GM19372 (cell line): ENCODE measurements around the gene FIZ1.
"Not testable (repeated sequence)": the region's sequence is repeated elsewhere in the genome, so short reads cannot be mapped to it uniquely, and the experiment has no call there.

Experiments
- ATAC-seq: cut with Tn5 transposase; IDR thresholded peaks from one replicate; pipeline ENCODE4 v1.9.1; 2021; ENCODE audit warnings: mild to moderate bottlenecking, low read depth, moderate library complexity; ENCODE audit not compliant: unreplicated experiment

The FIZ1 gene

DNA sequence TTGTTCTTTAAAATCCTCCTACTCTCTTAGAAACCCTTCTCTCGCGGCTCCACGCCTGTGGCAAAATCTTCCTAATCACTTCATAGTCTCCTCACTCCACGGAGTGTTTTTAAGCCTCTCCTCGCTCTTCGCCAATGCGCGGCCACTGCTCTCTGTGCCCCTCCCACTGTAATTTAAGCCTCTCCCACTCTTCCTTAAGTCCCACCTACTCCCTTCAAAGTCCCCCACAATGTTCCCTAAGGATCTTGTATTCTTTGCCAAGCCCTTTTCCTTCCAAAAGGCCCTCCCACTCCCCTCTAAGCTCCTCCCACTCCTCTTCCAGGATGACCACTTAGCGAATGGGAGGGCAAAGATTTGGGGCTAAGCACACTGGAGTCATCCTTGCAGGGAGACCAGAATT, 1.3 kb downstream of the FIZ1 start:
- no peak for ATAC-seq

DNA sequence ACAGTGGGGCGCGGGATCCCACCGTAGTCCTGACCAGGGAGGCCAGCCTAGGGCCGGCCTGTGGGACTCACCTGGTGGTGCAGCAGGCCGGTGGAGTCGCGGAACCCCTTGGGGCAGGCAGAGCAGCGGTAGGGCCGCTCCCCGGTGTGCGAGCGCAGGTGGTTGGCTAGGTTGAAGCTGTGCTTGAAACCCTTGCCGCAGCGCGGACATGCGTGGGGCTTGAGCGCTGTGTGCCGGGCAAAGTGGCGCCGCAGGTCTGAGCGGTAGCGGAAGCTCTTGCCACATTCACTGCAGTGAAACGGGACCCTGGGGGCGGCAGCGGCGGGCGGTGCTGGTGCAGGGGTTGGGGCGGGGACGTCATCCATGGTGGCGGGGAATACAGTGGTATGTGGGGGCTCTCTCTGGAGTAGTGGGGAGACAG, 1.8 kb downstream of the FIZ1 start:
- ATAC-seq: no peak

DNA sequence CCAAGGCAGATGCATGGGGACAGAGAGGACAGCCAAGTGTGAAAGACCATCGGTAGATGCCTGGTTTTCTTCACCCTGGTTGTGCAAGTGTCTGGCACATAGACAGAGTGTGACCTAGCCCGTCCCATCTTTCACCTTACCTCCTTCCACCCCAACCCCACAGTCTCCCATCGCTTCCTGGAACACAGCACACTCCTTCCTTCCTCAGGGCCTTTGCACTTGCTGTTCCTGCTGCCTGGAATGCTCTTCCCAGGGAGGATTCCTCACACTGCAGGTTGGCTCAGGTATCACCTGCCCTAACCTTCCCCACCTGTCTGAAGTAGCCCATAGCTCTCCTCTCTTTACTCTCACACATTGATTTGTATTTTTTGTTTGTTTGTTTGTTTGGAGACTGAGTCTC, 3.0 kb downstream of the FIZ1 start:
- ATAC-seq: no peak

DNA sequence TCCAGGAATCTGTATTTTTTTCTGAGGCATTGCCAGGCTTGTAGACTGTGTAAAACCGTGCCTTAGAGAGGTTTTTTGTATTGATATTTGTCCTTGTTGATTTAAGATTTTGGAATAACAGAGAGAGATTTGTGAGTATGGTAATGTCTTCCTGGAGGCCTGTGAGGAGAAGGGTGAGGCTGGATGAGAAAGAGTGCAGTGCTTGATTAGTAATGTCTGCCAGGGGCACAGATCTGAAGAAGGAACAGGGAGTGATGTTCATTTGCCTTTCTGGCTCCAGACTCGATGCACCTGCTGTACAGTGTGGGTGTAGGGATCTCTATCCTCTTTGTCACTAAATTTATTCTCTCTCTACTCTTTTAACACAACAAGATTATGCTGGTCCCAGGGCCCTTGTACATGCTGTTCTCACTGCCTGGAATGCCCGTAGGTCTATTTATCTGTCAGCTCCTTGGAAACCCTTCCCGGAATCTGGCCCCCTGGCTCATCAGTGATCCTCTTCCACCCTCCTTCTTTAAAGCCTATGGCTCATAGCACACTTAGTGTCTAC, 4.2 kb downstream of the FIZ1 start:
- no peak for ATAC-seq

DNA sequence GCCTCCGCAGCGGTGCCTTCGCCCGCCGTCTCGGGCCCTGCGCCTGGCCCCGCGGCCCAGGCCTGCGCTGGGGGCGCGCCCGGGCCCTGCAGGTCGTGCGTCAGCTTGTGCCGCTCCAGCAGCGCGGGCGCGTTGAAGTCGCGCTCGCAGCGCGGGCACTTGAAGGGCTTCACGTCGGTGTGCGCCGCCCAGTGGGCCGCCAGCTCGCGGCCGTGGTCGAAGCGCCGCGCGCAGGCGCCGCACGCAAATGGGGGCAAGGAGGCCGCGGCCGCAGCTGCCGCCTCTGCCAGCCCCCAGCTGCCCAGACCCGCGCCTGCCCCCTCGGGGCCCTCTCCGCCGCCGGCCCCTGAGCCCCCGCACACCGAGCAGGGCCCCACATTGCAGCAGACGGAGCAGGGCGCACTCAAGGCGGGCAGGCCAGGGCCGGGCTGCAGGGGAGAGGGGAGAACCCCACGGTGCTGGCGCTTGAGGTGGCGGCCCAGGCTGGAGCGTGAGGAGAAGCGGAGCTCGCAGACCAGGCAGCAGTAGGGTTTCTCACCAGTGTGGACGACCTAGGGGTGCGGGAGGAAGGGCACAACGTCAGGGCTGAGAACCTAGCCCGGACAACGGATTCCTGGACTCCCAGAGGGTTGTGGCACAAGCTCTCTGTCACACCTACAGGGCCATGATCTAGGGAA, 6.1 kb downstream of the FIZ1 start:
- no peak for ATAC-seq

DNA sequence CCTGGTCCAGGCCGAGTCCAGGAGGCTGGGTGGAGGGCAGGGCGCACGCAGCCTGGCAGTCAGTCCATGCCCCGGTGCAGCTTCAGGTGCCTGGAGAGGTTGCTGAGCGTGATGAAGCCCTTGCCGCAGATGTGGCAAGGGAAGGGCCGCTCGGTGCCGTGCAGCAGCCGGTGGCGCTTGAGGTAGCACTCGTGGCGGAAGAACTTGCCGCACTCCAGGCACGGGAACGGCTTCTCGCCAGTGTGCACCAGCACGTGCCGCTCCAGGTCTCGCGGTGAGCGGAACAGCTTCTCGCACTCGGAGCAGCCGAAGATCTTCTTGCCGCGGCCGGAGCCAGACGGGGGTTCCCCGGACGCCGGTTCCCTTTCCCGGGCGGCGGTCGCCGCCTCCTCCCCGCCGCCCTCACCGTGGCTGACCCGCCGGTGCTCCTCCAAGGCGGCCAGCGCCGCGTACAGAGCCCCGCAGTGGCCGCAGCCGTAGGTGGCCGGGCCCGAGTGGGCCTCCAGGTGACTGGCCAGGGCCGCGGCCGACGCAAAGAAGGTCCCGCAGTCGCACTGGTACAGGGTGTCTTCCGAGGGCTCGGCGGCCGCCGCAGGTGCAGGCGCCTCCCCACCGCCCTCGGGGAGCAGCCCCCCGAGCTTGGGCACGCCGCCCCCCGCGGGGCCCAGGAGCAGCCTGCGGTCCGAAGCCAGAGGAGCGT, 6.8 kb downstream of the FIZ1 start:
- no peak for ATAC-seq

DNA sequence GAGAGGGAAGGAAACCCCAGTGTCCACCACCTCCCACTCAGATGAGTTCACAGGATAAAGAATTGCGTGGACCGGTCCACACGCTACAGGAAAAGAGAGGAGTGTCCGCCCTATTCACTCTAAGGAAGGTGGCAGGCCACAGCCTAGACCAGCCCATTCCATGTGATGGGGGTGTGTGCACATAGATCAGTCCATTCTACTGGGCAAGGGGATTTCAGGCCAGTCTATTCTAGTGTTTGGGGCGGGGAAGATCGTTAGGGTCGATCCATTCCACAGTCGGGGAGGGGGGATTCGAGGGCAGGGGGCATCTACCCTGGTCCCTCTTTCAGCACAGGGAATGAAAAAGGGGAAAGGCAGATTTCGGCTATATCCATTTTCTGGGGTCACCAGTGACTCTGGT, 7.8 kb downstream of the FIZ1 start:
- no peak for ATAC-seq

DNA sequence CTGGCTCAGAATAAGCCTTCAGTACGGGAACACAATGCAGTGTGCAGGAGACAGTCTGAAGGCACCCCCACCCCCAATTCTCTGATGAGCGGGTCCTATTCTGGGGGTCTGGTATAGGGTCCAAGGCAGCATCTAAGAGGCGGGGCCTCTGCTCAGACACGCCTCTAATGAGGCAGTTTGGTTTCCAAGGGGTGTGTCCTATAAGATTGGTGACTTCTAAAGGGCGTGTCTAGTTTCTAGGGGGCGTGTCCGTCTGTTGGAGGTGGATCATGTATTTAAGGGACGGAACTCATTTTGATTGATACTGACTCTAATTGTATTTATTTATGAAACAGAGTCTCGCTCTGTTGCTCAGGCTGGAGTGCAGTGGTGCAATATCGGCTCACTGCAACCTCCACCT, 8.7 kb downstream of the FIZ1 start:
- no peak for ATAC-seq

DNA sequence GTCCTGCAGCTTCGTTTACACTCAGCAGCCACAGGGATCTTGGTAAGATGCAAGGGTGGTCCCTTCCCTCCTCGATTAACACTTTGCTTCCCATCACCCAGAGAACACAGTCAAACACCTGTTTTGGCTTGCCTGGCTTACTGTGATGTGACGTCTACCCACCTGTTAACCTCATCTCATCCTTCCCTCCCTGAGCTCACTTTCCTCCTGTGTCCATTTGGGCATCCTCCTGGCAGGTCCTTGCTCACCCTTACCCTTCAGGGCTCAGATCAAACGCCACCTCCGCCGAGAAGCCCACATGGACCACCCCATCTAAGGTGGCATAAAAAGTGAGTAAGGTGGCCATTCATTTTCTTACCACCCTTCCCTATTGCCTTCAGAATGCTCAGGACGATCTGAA, 9.2 kb downstream of the FIZ1 start:
- ATAC-seq: no peak

DNA sequence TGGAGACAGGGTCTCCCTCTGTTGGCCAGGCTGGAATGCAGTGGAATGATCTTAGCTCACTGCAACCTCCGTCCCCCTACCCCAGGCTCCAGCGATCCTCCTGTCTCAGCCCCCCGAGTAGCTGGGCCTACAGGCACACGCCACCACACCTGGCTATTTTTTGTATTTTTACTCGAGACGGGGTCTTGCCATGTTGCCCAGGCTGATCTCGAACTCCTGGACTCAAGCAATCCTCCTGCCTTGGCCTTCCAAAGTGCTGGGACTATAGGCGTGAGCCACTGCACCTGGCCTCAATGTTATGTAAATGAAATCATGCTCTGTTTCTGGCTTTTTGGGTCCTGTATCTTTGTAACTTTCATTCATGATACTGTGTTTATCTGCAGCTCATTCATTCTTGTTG, 10.6 kb downstream of the FIZ1 start:
- ATAC-seq: no peak

DNA sequence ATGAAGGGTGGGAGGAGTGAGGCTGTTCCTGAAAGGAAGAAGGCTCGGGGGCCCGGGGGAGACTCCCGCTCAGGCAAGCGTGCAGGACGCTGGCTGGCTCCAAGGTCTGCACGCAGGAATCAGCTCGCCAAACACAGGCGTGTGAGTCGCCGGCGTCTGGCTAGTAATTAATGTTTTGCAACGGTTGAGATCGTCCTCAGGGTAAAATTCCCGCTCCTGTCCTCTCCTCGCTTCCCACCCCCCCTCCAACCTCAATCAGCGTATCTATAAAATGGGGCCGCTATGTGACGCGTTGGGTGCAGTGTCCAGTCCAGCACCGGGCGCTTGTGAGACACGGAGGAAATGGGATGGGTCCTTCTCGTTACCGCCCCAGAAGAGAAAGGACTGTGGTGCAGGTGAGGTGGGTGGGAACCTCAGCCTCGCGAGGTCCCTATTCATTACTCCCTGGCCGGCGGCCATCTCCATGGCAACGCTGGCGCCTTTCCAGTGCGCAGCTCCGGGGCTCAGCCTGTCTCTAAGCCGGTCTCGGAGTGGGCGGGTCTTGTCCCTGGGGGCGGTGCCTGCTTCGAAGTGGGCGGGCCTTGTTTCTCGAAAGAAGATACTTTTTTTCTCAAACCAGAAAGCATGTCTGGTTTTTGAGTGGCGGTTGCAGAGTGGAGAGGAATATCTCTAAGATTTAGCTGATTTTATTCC, 12.2 kb downstream of the FIZ1 start:
- peak; percentile 96 for ATAC-seq

DNA sequence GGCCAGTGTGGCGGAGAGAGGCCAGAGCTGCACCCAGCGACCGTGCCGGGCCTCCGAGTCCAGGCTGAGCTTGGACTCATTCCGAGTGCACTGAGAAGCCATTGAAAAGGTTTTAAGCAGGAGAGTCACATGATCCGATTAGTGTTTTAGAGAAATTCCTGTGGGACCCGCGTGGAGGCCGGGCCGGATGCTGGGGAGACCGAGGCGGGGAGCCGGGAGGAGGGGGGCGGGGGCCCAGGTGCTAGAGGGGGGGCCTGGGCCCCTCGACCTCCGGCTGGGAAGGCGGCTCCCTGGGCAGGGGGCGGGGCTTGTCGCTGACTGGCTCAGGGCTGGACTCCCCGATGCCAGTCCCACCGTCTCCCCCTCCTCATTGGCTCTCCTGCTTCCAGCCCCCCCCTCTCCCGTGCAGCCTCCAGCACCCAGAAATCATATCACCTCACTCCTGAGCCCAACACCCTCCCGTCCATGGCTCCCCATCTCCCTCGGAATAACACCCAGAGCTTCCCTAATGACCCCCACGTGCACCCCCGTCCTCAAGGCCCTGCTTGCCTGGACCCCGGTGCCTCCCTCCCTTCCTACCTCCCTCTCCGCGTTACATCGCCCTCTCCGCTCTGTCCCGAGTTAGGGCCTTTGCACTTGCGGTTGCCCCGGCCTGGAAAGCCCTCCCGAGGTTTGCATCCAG, 13.5 kb downstream of the FIZ1 start:
- ATAC-seq: no peak

DNA sequence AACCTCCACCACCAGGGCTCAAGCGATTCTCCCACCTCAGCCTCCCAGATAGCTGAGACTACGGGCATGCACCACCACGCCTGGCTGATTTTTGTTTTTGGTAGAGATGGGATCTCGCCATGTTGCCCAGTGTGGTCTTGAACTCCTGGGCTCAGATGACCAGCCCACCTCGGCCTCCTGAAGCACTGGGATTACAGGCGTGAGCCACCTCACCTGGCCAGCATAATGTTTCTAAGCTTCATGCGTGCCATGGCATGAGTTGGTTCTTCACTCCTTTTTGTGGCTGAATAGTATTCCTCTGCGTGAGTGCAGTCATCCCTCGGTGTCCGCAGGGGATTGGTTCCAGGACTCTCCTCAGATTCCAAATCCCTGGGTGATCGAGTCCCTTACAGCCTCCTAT, 14.4 kb downstream of the FIZ1 start:
- ATAC-seq: no peak

DNA sequence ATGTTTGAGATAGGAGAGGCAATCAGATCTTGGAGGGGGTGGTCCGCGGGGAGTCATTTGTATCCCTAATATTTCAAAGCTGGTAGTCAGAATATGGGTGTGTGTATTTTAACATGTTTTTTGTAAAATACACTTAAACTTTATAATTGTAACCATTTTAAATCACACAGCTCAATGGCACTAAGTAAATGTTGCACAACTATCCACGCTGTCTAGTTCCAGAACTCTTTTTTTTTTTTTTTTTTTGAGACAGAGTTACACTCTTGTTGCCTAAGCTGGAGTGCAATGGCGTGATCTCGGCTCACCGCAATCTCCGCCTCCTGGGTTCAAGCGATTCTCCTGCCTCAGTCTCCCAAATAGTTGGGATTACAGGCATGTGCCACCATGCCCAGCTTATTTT, 15.4 kb downstream of the FIZ1 start:
- not testable (repeated sequence) for ATAC-seq

DNA sequence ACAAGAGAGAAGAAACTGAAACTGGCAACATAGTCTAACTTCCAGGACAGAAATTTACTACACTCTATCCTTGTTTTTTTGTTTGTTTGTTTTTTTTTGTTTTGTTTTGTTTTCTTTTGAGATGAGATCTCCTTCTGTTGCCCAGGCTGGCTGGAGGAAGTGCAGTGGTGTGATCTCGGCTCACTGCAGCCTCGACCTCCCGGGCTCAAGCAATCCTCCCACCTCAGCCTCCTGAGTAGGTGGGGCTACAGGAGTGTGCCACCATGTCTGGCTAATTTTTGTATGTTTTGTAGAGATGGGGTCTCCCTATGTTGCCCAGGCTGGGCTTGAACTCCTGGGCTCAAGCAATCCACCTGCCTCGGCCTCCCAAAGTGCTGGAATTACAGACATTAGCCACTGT, 17.0 kb downstream of the FIZ1 start:
- ATAC-seq: not testable (repeated sequence)

DNA sequence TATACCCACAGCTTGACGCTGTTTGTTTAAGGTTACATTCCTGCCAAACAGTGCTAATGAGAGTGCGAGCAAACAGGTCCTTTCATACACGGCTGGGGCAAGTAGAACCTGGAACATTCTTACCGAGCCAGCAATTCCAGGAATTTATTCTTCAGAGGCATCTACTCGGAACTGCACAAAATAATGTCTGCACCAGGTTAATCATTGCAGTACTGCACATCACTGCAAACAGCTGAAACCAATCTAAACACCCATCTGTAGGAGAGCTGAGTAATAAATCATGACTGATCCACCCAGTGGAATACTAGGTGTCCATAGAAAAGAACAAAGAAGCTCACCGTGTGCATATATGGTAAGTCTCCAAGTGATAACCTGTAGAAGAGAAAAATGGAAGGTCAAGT, 17.5 kb downstream of the FIZ1 start:
- ATAC-seq: no peak

DNA sequence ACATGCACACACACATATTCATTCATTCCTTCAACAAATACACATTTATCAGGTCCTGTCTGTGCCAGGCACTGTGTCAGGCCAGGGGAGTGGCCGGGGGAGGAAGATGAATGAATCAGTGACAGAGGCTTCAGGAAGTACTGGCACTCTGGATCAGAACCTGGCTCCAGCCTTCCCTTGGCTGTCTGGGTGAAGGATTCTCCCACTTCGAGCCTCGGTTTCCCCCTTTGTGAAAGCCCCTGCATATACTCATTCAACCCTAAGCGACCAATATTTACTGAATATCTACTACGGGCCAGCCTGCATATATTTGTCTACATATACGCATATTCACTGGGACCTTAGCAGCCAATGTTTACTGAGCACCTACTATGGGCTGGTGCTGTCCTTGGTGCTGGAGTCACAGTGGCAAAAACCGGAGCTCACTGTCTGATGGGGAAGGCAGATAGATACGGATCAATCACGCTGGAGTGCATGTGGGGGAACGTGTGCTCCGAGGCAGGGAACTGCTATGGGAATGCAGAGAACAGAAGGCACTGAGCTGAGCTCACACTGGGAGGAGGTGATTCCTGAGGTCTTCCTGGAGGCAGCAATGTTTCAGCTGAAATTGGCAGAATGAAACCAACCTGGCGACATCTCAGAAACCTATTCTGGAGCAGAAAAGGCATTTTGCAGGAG, 18.0 kb downstream of the FIZ1 start:
- ATAC-seq: no peak

DNA sequence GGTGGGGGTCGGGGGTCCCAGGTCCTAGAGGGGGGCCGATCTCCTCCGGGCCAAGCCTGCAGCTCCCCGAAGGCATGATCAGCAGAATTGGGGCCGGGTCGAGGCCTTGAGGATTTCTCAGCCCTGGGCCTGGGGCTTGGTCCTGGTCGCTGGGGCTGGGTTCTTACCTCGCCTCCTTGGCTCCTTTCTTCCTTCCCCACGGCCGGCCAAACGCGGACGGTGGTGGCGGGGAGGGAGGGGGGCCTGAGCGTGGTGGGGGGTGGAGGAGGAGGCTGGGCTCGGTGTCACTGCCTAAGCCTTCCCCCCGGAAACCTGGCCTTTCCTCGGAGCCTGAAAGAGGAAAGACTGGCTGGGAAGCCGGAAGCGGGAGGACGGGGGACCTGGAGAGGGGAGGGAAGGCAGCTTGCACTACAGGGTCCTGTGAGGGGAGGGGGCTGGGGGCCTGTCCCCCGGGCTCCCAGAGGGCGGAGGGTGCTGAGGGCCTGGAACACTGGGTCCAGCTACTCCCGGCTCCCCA, 18.6 kb downstream of the FIZ1 start, which contains the start of gene ZNF579:
Gene ZNF579, minus strand, starts transcription at position 221 of the 517 bp plus-strand sequence. CDS start 1,209 bp downstream, outside the sequence.
- ATAC-seq: no peak

DNA sequence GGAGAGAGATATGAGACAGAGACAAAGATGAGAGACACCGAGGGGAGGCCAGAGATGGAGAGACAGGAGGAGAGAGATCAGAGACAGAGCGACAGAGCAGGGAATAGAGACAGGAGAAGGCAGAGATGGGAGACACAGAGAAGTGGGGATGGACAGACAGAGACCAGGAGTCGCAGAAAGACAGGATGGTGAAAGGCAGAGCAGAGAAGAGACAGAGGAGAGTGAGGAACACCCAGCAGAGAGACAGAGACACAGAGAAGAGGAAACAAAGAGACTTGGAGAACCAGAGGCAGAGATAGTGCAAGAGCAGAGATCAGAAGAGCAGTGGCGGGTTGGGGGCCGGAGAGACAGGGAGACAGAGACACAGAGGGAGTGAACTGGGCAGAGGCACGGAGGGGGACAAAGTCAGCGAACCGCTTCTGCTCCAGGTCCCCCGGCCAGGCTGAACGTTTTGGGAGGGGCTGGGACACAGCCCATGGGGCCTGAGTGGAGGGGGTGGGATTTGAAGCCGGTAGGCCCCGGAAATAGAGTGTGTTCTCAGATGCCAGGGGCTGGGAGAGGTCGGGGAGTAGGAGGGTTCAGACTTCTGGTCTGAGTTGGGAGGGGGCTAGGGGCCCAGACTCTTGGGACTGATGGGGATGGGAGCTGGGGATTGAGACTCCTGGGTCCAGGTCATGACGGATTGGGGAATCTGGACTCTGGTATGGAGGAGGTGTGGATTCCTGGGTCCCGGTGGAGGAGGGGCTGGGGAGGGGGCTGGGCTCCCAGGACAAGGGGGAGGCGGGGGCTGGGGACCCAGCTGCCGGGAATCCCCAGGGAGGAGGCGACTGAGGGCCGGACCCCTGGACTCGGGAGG, 19.3 kb downstream of the FIZ1 start:
- no peak for ATAC-seq
